ENCODE results near the gene ABCC8. TPM values are rescaled to one million over a fixed set of nuclear protein-coding genes. Genes with fewer than 3 reads are reported as not detected.

Gene ABCC8
- total RNA-seq, 3 donors from 2014 or later = 3.8 to 10.8 (median 10.5) TPM

DNA sequence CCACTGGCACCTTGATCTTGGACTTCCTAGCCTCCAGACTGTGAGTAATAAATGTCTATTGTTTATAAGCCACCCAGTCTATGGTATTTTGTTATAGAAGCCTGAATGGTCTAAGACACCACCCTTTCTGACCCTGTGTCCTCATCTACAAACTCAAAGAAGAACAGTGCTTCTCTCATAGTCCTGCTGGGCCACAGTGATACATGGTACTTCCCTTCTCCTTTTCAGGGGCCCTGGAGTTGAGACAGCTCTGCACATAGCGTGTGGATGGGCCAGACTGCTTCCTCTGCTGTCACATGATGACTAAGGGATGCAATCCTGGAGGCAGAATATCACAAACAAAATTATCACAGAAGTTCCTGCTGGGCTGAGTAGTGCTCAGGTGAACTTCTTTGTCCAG, 93.2 kb downstream of the ABCC8 start:
- Histone ChIP-seq H3K4me1 (no peaks in the 10 kb centered on the region), H3K9me3 (peaks cover 0 to 5% of the 10 kb centered on the region in 2 donors), H3K27me3 (no peaks in the 10 kb centered on the region), H3K27ac (no peak overlapping the region), H3K36me3 (no peaks in the 10 kb centered on the region), H3K4me3 (no peak overlapping the region)
- intact Hi-C loops (cut with DNase I; ENCODE audit: low total_unique reads) = no loop called here
- TF ChIP-seq POLR2AphosphoS5 (IDR thresholded peaks at IDR 0.05) = no peak
- no peak for TF ChIP-seq POLR2A (IDR thresholded peaks at IDR 0.05)
- TF ChIP-seq, protein P1, sequence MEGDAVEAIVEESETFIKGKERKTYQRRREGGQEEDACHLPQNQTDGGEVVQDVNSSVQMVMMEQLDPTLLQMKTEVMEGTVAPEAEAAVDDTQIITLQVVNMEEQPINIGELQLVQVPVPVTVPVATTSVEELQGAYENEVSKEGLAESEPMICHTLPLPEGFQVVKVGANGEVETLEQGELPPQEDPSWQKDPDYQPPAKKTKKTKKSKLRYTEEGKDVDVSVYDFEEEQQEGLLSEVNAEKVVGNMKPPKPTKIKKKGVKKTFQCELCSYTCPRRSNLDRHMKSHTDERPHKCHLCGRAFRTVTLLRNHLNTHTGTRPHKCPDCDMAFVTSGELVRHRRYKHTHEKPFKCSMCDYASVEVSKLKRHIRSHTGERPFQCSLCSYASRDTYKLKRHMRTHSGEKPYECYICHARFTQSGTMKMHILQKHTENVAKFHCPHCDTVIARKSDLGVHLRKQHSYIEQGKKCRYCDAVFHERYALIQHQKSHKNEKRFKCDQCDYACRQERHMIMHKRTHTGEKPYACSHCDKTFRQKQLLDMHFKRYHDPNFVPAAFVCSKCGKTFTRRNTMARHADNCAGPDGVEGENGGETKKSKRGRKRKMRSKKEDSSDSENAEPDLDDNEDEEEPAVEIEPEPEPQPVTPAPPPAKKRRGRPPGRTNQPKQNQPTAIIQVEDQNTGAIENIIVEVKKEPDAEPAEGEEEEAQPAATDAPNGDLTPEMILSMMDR (IDR thresholded peaks at IDR 0.05) = no peak
- no peak for DNase-seq (ENCODE audit: low spot score in 2 of 2)

DNA sequence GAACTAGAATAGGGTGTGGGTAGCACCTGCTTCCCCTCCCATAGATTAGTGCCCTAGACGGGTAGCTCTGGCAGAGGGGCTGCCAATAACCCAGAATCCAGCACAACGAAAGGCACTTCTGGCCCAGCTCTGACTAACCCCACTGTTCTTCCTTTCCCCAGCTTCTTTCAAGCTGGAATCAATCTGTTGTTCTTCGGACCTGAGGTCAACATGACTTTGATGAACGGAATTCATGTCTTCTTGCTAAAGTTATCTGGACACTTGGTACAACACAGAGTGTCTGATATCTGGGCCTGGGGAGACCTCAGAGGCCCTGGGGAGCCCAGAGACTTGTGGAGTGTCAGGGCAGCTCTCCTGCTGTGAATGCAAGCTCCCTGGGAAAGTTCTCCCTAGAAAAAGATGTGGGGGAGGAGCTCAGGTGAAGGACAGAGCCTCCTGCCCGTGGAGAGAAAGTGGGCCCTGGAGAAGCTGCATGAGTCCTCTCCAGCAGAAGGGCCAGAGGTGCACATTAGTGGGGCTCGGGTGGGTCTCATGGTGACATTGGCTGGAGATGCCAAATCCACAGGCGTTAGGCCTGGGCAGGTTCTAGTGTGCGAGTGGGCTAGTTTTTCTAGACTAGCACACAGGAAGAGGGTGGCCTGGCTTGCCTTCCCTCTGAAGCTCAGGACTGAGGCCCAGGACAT, 94.5 kb downstream of the ABCC8 start:
- Histone ChIP-seq H3K36me3 (no peaks in the 10 kb centered on the region), H3K27ac (no peak overlapping the region), H3K4me3 (no peak overlapping the region), H3K9me3 (peaks cover 0 to 8% of the 10 kb centered on the region in 2 donors), H3K27me3 (no peaks in the 10 kb centered on the region), H3K4me1 (no peaks in the 10 kb centered on the region)
- TF ChIP-seq POLR2AphosphoS5 (IDR thresholded peaks at IDR 0.05) = no peak
- TF ChIP-seq, protein P1 (IDR thresholded peaks at IDR 0.05) = no peak
- DNase-seq (ENCODE audit: low spot score in 2 of 2) = no peak
- intact Hi-C loops (cut with DNase I; ENCODE audit: low total_unique reads) = no loop called here

DNA sequence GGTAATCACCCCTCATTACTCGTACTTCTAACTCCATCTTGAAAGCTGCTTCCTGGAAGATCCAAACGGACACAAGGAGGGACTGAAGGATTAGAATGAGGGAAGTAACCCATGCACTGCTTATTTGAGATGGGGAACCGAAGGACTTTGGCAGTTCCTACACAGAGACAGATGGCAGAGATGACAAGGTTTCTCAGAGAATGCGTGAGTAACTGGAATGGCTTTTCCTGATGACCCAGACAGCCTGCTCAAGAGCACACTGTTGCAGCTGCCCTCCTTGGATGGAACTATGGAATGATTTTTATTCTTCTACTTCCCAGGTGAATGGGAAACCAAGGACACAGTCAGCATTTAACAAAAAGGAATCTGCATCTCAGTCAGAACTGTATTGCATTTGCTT, 95.5 kb downstream of the ABCC8 start:
- intact Hi-C loops (cut with DNase I; ENCODE audit: low total_unique reads) = no loop called here
- no peak for DNase-seq (ENCODE audit: low spot score in 2 of 2)
- Histone ChIP-seq H3K27me3 (no peaks in the 10 kb centered on the region), H3K4me3 (no peak overlapping the region), H3K9me3 (peaks cover 0 to 8% of the 10 kb centered on the region in 2 donors), H3K4me1 (no peaks in the 10 kb centered on the region), H3K27ac (no peak overlapping the region), H3K36me3 (no peaks in the 10 kb centered on the region)
- no peak for TF ChIP-seq POLR2A (IDR thresholded peaks at IDR 0.05)
- TF ChIP-seq POLR2AphosphoS5 (IDR thresholded peaks at IDR 0.05) = no peak
- TF ChIP-seq, protein P1 (IDR thresholded peaks at IDR 0.05) = no peak

DNA sequence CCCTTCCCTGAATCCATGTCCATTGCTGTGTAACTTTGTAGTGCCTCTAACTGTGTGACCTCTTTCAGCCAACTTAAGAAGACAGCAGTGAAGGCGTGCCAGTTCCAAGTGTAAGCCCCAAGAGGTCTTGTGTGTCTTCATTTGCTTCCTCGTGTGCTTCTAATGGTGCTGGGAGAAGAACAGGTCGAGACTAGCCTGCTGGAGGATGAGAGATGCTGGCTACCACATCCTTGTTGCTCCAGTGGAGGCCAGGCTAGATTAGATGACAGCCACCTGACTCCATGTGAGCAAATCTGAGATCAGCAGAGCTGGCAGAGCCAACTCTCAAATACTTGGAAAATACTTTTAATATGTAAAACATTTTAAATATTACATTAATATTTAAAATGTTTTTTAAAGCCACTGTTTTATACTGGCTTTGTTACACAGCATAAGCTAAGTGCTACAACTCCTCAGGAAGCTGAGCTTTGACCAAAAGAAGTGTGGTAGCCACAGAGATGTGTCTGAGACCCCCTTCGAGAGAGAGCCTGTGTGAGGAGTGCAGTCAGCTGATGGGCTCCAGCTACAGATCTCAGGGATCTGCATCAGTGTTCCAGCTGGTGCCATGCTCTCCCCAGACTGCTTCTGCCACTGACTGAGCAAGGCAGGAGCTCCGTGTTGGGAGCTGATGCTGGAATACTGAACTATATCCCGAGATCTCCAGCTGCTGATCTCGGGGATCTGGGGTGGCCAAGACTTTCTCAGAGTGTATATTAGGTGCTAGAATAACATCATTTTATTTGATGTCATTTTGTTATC, 97.1 kb downstream of the ABCC8 start:
- Histone ChIP-seq H3K4me1 (no peaks in the 10 kb centered on the region), H3K9me3 (peaks cover 0 to 11% of the 10 kb centered on the region in 2 donors), H3K27ac (no peak overlapping the region), H3K4me3 (no peak overlapping the region), H3K36me3 (no peaks in the 10 kb centered on the region), H3K27me3 (no peaks in the 10 kb centered on the region)
- no peak for DNase-seq (ENCODE audit: low spot score in 2 of 2)
- intact Hi-C loops (cut with DNase I; ENCODE audit: low total_unique reads) = no loop called here
- TF ChIP-seq POLR2A (IDR thresholded peaks at IDR 0.05) = no peak
- TF ChIP-seq, protein P1 (IDR thresholded peaks at IDR 0.05) = no peak

DNA sequence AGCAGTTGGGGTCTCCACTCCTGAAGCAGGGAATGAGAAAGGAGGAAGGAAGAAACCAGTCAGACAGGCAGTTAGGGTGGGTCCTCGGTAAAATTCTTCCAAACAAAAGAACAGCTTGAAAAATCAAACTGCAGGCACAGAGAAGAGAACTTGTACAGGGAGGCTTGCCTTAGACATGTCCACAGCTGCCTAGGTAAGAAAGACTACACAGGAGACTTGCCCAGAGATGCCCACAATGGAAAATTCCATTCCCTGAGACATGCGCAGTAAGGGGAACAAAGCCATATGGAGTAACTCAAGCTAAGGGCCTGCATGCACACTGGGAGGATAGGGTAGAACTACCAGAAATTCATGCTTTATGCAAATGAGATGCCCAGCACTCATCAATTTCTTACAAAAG, 98.0 kb downstream of the ABCC8 start:
- peaks cover 4 to 20% of the 10 kb centered on the region in 2 donors for H3K9me3 ChIP-seq
- TF ChIP-seq POLR2A (IDR thresholded peaks at IDR 0.05) (no peak), POLR2AphosphoS5 (IDR thresholded peaks at IDR 0.05) (no peak)
- TF ChIP-seq, protein P1 (IDR thresholded peaks at IDR 0.05) = no peak
- no peak overlapping the region for H3K27ac ChIP-seq
- H3K4me1 ChIP-seq = no peaks in the 10 kb centered on the region
- H3K4me3 ChIP-seq = no peak overlapping the region
- intact Hi-C loops (cut with DNase I; ENCODE audit: low total_unique reads) = no loop called here
- H3K27me3 ChIP-seq = no peaks in the 10 kb centered on the region
- no peaks in the 10 kb centered on the region for H3K36me3 ChIP-seq
- DNase-seq (ENCODE audit: low spot score in 2 of 2) = no peak
